ENCODE data around the gene MFAP5.

DNA sequence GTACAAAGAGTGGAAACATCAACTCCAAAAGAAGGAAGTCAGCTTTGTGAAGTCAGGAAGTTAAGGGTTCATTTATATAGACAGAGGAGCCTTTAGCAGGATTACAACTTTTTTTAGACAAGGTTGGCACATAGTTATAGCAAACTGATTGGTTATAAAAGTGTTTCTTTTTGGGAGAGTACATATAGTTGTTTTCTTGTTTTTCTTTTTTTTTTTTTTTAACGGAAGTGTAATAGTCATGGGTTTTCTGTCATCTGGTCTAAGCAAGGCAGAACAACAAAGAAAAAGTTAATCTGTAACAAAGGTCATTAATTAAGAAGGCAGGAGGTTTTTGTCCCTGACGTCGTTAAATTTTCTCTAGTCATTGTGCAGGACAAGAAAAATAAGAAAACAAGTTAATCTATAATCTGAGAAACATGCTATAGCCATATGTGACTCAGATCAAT is 13.0 kb upstream of the MFAP5 start:
- TF ChIP-seq, protein P1, sequence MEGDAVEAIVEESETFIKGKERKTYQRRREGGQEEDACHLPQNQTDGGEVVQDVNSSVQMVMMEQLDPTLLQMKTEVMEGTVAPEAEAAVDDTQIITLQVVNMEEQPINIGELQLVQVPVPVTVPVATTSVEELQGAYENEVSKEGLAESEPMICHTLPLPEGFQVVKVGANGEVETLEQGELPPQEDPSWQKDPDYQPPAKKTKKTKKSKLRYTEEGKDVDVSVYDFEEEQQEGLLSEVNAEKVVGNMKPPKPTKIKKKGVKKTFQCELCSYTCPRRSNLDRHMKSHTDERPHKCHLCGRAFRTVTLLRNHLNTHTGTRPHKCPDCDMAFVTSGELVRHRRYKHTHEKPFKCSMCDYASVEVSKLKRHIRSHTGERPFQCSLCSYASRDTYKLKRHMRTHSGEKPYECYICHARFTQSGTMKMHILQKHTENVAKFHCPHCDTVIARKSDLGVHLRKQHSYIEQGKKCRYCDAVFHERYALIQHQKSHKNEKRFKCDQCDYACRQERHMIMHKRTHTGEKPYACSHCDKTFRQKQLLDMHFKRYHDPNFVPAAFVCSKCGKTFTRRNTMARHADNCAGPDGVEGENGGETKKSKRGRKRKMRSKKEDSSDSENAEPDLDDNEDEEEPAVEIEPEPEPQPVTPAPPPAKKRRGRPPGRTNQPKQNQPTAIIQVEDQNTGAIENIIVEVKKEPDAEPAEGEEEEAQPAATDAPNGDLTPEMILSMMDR (IDR thresholded peaks at IDR 0.05): no peak
- TF ChIP-seq POLR2A (IDR thresholded peaks at IDR 0.05) (no peak), EP300 (IDR thresholded peaks at IDR 0.05; ENCODE audit: low read depth) (no peak), POLR2AphosphoS5 (IDR thresholded peaks at IDR 0.05) (no peak)

Data from transverse colon (tissue), 4 donors.